ENCODE measurements around the gene EFNA1.

Gene EFNA1

DNA sequence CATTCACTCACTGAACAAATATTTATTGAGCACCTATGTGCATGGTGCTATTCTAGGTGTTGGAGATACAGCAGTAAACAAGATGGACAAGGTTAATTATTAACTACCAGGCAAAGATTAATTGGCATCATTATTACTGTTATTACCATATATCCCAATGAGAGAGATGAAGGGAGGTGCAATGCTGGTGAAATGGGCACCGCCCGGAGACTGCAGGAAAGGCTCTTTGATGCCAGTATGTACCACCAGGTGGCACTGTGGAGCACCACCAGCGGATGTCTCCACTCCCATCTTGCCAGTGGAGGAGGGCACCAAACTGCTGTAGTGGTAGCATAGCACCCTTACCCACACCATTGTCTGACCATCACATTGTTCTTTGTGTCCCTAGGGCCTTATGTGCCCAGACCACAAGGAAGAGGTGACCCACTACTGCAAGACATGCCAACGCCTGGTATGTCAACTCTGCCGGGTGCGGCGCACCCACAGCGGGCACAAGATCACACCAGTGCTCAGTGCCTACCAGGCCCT lies 48.9 kb downstream of the EFNA1 start:
- DNase-seq, result peak; percentile 66

DNA sequence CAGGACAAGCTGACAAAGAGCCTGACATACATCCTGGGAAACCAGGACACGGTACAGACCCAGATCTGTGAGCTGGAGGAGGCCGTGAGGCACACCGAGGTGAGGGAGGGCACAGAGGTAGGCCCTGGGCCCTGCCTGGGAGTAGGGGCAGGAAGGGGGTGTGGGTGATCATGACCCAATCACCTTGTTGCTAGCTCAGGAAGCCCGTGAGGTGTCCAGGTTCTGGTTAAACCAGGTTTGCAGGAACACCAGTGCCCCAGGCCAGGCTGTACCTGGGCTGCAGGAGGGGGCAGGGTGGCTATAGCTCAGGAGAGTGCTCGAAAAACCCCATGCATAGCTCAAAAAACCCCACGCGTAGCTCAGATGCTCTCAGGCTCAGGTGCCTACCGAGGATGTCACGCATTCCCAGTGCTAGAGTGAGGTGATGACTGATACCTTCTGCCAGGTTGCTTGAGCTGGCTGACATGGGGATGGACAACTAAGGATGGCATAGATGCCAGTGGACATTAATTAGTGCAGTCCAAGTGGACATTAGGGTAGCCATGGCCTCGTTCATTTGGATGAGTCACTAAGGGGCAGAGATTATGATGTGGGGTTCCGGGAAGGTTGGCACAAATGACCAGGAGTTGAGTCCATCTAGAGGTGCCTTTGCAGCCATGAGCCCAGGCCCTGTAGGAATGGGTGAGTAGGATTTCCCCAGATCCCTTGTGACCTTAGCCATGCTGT lies 49.7 kb downstream of the EFNA1 start:
- DNase-seq, result no peak

DNA sequence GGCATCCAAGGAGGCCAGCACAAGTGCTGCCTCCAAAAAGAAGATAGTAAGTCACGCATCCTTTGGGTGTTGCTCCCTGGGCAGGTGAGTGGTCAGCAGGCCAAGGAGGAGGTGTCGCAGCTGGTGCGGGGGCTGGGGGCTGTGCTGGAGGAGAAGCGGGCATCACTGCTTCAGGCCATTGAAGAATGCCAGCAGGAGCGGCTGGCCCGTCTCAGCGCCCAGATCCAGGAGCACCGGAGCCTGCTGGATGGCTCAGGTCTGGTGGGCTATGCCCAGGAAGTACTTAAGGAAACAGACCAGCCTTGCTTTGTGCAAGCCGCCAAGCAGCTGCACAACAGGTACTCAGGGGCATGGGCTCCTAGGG lies 50.2 kb downstream of the EFNA1 start:
- no peak for DNase-seq

DNA sequence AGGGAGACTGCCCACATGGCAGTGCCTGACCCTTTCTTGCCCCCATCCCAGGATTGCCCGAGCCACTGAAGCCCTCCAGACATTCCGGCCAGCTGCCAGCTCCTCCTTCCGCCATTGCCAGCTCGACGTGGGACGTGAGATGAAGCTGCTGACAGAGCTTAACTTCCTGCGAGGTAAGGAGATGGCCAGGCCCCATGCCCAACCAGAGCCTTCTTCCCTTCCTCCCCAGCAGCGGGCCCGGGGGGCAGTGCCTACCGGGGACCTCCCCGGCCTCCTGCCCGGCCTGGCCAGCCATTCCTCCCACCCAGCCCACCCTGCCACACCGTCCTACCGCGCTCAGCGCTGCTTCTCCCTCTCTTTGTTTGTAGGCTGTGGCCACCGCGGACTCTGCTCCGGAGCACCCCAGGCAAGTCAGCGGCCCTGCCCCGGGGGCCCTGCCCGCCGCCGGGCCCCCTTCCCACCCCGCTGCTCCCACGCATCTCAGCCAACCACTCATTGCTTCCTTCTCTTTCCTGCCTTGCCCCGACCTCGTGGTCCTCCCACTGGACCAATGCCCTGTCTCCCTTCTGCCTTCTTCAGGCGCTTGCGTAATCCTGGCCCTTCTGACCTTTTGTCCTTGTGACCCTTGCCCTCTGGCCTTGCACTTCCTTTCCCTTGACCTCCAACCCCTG lies 50.9 kb downstream of the EFNA1 start:
- DNase-seq, result no peak

DNA sequence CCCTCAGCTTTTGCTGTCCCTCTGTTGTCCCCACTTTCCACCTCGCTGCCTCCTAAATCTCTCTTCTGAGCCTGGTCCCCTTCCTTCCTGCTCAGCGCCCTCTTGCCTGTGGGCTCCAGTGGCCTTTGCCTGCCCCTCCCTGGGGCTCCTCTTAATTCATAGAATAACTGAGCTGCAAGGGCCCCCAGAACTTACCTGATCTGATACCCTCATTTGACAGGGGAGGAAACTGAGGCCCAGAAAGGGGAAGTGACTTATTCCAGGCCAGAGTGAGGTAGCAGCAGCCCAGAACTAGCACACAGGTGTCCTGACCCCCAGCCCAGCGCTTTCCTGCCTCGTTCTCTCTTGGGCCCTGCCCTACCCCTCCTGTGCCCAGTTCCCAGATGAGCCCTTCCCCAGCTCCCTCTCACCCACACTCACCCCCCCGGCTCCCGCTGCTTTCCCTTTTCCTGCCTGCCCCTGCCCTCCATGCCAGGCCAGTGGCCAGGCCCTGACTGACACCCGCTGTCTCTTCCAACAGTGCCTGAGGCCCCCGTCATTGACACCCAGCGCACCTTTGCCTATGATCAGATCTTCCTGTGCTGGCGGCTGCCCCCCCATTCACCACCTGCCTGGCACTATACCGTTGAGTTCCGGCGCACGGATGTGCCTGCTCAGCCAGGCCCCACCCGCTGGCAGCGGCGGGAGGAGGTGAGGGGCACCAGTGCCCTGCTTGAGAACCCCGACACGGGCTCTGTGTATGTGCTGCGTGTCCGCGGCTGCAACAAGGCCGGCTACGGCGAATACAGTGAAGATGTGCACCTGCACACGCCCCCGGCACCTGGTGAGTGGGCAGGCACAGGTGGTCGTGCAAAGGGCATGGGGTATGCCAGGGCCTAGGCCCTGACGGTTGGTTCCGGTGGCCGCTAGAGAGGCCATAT lies 51.7 kb downstream of the EFNA1 start:
- no peak for DNase-seq

DNA sequence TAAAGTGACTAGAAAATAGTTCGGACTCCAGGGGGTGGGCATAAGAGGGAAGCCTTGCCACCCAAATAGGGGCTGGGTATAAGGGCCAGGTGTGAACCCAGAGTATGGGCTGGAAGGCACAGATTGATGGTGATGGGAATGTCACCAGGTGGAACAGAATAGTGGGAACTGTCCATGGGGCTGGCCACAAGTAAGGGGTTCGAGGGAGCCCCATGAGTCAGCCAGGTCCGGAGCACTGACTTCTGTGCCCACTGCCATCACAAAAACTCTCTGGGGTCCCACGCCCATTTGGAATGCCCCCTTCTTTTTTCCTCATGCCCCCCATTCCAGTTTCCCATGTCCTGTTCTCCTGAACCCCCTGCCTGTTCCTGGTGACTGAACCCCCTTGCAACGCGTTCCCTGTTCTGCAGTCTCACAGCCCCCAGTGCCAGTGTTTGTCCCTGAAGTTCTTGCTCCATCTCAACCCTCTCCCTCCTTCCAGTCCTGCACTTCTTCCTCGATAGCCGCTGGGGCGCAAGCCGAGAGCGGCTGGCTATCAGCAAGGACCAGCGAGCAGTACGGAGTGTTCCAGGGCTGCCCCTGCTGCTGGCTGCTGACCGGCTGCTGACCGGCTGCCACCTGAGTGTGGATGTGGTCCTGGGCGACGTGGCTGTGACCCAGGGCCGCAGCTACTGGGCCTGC lies 53.8 kb downstream of the EFNA1 start:
- DNase-seq, result no peak

DNA sequence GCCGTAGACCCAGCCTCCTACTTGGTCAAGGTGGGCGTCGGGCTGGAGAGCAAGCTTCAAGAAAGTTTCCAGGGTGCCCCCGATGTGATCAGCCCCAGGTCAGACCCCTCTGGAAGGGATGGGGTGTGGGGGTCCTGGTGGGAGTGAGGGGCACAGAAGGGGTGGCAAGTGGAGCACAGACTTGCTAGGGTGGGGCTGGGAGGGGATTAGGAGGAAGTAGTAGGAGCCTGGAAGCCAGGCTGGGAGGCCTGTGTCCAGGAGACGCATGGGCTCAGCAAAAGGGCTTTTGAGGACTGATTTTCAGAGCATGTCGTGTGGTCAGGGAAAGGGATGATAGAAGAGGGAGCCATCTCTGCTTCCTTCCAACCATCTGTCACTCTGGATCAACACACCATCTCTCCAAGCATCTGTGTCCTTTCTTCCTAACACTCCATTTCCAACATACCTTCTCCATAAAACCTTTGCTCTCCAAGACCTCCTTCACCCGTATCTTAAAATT lies 54.4 kb downstream of the EFNA1 start:
- no peak for DNase-seq

DNA sequence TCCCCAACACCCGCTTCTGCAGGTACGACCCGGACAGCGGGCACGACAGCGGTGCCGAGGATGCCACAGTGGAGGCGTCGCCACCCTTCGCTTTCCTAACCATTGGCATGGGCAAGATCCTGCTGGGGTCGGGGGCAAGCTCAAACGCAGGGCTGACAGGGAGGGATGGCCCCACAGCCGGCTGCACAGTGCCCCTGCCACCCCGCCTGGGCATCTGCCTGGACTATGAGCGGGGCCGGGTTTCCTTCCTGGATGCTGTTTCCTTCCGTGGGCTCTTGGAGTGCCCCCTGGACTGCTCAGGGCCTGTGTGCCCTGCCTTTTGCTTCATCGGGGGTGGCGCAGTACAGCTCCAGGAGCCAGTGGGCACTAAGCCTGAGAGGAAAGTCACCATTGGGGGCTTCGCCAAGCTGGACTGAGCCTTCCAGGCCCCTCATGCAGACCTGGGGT lies 56.1 kb downstream of the EFNA1 start:
- no peak for DNase-seq

DNA sequence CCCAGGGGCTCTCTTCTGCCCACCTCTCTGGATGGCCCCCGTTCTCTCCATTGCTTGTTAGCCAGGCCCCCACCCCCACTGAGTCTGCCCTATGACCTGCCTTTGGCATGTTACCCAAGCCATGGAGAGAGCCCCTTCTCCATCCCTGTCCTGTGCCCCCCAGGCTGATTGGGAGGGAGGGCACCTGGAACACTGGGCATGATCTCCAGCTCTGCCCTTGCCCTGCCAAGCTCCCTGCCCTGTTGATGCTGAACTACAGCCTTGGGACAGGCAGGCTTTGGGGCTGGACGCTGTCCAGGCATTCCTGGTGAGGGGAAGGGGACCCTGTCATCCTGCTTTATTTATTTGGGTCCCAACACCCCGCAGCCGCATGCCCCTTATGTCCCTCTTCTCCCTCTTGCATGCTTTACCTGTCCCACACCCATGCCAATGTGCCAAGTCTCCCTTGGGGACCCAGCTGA lies 56.7 kb downstream of the EFNA1 start:
- DNase-seq, result no peak

Measured in COR-L47 (cell line).